D721Med (cell line): ENCODE results near the gene PKD1L1.

Experiments
- DNase-seq: peaks from one replicate; pipeline ENCODE4 v3.0.0; 2011; ENCODE audit warnings: low spot score; ENCODE audit not compliant: insufficient read length
- FAIRE-seq: peaks from 2 replicates; lab custom pipeline; 2011; peaks lifted over from hg19 to GRCh38; lab: Jason Lieb, UNC
- TF ChIP-seq, protein P1 (sequence below): IDR thresholded peaks from 2 replicates; pipeline ENCODE4 v1.5.1; 2012; ENCODE audit warnings: mild to moderate bottlenecking, control low read depth; ENCODE audit not compliant: insufficient read depth; ENCODE audit errors: missing control alignments

Gene PKD1L1

GRCh38 chr7:47775238-47775637 is 173.0 kb downstream of the PKD1L1 start:
- no peak for FAIRE-seq
- DNase-seq = no peak
- TF ChIP-seq, protein P1, sequence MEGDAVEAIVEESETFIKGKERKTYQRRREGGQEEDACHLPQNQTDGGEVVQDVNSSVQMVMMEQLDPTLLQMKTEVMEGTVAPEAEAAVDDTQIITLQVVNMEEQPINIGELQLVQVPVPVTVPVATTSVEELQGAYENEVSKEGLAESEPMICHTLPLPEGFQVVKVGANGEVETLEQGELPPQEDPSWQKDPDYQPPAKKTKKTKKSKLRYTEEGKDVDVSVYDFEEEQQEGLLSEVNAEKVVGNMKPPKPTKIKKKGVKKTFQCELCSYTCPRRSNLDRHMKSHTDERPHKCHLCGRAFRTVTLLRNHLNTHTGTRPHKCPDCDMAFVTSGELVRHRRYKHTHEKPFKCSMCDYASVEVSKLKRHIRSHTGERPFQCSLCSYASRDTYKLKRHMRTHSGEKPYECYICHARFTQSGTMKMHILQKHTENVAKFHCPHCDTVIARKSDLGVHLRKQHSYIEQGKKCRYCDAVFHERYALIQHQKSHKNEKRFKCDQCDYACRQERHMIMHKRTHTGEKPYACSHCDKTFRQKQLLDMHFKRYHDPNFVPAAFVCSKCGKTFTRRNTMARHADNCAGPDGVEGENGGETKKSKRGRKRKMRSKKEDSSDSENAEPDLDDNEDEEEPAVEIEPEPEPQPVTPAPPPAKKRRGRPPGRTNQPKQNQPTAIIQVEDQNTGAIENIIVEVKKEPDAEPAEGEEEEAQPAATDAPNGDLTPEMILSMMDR = no peak

GRCh38 chr7:47772492-47772891 is 175.8 kb downstream of the PKD1L1 start:
- TF ChIP-seq, protein P1 = no peak
- FAIRE-seq (no peak), DNase-seq (no peak)

DNA sequence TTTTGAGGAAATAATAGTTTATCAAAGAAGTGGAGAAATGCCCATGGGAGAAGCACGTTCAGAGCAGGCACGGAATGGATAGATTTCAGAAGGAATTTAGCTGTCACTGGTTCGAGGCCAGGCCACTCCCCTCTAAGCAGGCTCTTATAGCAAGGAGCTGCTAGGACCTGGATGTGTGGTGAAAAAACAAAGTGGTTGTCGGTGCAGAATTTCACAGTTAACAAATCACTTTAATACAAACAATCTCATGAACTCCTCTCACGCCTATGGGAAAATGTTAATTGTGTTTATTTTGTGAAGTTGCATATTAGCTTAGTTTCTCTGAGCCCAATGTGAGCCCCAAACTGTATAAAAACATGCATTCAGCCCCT is 176.3 kb downstream of the PKD1L1 start:
- TF ChIP-seq, protein P1 = no peak
- FAIRE-seq = no peak

GRCh38 chr7:47771336-47771989 is 176.8 kb downstream of the PKD1L1 start:
- no peak for FAIRE-seq
- TF ChIP-seq, protein P1 = no peak
- no peak for DNase-seq

More for the DNA sequence above, 176.3 kb downstream of the PKD1L1 start:
- DNase-seq = no peak

DNA sequence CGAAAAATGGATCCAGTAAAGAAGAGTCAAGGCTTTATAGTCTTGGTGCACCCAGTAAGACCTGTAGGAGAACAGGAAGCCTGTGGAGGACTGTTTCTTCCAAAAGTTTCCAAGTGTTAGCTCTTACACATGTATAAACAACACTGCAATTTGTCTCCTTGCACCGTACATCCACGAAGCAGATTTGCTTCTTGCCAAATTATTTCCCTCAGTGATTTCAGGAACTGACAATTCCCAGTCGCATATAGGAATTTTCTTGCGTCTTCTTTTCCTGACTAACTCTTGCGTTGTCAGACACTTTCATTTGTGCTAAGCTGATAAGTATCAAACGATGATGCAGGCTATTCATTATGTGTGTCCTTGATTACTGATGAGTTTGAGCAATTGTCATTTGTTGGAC is 182.1 kb downstream of the PKD1L1 start:
- DNase-seq (no peak), FAIRE-seq (no peak)
- TF ChIP-seq, protein P1 = no peak

- DNase-seq = no peak
- no peak for FAIRE-seq
- TF ChIP-seq, protein P1 = no peak
These were observed 182.8 kb downstream of the PKD1L1 start for GRCh38 chr7:47765373-47765979.

DNA sequence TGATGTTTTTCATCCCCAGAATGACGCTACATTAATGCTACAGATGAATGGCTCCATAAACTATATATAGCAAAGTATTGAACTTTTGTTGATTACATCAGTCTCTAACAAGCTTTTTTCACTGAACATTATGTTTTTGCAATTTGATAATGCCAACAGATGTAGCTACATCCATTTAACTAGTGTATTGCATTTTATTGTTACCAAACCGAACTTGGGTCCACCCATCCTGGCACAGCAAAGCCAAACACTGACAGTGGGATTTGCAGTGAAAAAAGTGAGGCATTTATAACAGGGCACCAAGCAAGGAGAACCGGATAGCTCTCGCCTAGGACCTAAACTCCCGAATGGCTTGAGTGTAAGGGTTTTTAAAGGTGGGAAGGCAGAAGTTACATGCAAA is 183.5 kb downstream of the PKD1L1 start:
- FAIRE-seq = no peak
- DNase-seq = no peak
- TF ChIP-seq, protein P1 = no peak
